Memory B cell (primary cell): ENCODE results near the gene TNFAIP3.
"Not testable (repeated sequence)": the region's sequence is repeated elsewhere in the genome, so short reads cannot be mapped to it uniquely, and the experiment has no call there.

Source experiments
- ATAC-seq: fragments of 150-1000 bp; cut with Tn5 transposase; 2 replicates; pipeline ENCODE4 v1.10.0; 2021; ENCODE audit warnings: low read depth, mild to moderate bottlenecking, moderate library complexity
- DNase-seq, 2 donors: peaks; one replicate each; pipeline ENCODE4 v3.0.0; 2022; ENCODE audit warnings: low spot score in 2 of 2
- H3K27ac Mint-ChIP-seq: one replicate; pipeline ENCODE4 v1.8.0; 2022; ENCODE audit warnings: mild to moderate bottlenecking, moderate library complexity, mixed read lengths
- H3K27me3 Mint-ChIP-seq: one replicate; pipeline ENCODE4 v1.8.0; 2022; ENCODE audit warnings: mixed read lengths
- H3K36me3 Mint-ChIP-seq: one replicate; pipeline ENCODE4 v1.8.0; 2022; ENCODE audit warnings: mild to moderate bottlenecking, mixed read lengths
- H3K4me1 Mint-ChIP-seq: one replicate; pipeline ENCODE4 v1.8.0; 2022; ENCODE audit warnings: mixed read lengths
- H3K4me3 Mint-ChIP-seq: one replicate; pipeline ENCODE4 v1.8.0; 2022; ENCODE audit warnings: mild to moderate bottlenecking, moderate library complexity, mixed read lengths
- H3K9me3 Mint-ChIP-seq: one replicate; pipeline ENCODE4 v1.8.0; 2022; ENCODE audit warnings: mixed read lengths

Gene TNFAIP3

GRCh38 chr6:137882225-137882961 lies 15.3 kb downstream of the TNFAIP3 start:
- Mint-ChIP-seq H3K4me3 (no peak overlapping the region), H3K4me1 (peaks cover 10% of the 10 kb centered on the region), H3K27me3 (no peaks in the 10 kb centered on the region), H3K27ac (peak overlapping the region; percentile 77), H3K9me3 (no peaks in the 10 kb centered on the region), H3K36me3 (peaks cover 33% of the 10 kb centered on the region)
- peak; percentile 45 for ATAC-seq
- no peak for DNase-seq

DNA sequence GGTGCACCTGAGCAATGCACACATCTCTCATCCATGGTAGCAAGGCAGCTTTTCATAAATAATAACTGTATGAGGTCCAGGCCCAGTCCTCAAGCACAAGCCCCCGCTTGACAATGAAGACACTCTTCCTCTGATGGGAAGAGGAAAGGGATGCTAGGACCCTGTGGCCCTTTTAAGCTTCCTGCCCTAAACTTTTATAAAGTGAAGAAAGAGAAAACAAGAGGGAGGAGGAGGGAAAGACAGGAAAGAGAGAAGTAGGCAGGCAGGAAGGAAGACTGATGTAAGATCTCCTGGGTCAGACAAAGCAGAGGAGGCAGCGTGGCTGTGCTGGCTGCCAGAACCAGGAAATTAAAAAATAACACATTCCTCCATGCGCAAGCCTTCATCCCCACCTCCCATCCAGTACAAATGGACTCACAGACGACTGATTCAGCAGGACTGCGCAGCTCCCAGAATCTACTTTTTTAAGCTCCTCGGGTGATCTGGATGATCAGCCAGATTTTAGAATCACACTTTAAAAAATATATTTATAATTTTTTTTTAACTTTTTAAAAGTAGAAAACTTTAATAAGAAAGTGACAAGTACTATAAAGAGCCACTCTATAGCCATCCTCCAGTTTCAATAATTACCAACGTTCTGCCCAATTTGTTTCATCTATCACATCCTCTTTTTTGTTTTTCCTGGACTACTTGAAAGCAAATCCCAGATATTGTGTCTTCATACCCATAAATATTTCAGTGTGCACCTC lies 16.5 kb downstream of the TNFAIP3 start:
- no peak for DNase-seq
- ATAC-seq: no peak
- Mint-ChIP-seq H3K27me3 (no peaks in the 10 kb centered on the region), H3K36me3 (peaks cover 29% of the 10 kb centered on the region), H3K9me3 (peaks cover 4% of the 10 kb centered on the region), H3K4me3 (peak overlapping the region; percentile 50), H3K27ac (peak overlapping the region; percentile 79), H3K4me1 (peaks cover 10% of the 10 kb centered on the region)

GRCh38 chr6:137884149-137884909 lies 17.3 kb downstream of the TNFAIP3 start:
- Mint-ChIP-seq H3K36me3 (peaks cover 30% of the 10 kb centered on the region), H3K4me3 (no peak overlapping the region), H3K4me1 (peaks cover 10% of the 10 kb centered on the region), H3K27ac (peak overlapping the region; percentile 79), H3K9me3 (peaks cover 7% of the 10 kb centered on the region), H3K27me3 (no peaks in the 10 kb centered on the region)
- no peak for ATAC-seq
- DNase-seq: no peak

- not testable (repeated sequence) for H3K4me1 Mint-ChIP-seq, H3K27me3 Mint-ChIP-seq, H3K9me3 Mint-ChIP-seq, ATAC-seq, DNase-seq, H3K4me3 Mint-ChIP-seq
- H3K27ac Mint-ChIP-seq: peak overlapping the region; percentile 79
- peaks cover 28% of the 10 kb centered on the region for H3K36me3 Mint-ChIP-seq
Observed at GRCh38 chr6:137884910-137885229, 17.8 kb downstream of the TNFAIP3 start.

DNA sequence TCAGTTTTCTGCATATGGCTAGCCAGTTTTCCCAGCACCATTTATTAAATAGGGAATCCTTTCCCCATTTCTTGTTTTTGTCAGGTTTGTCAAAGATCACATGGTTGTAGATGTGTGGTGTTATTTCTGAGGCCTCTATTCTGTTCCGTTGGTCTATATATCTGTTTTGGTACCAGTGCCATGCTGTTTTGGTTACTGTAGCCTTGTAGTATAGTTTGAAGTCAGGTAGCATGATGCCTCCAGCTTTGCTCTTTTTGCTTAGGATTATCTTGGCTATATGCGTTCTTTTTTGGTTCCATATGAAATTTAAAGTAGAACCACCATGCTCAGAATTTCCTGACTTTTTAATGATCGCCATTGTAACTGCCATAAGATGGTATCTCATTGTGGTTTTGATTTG lies 19.2 kb downstream of the TNFAIP3 start:
- peaks cover 26% of the 10 kb centered on the region for H3K36me3 Mint-ChIP-seq
- H3K4me3 Mint-ChIP-seq, H3K9me3 Mint-ChIP-seq, H3K27me3 Mint-ChIP-seq, DNase-seq, H3K27ac Mint-ChIP-seq, H3K4me1 Mint-ChIP-seq, ATAC-seq: not testable (repeated sequence)

DNA sequence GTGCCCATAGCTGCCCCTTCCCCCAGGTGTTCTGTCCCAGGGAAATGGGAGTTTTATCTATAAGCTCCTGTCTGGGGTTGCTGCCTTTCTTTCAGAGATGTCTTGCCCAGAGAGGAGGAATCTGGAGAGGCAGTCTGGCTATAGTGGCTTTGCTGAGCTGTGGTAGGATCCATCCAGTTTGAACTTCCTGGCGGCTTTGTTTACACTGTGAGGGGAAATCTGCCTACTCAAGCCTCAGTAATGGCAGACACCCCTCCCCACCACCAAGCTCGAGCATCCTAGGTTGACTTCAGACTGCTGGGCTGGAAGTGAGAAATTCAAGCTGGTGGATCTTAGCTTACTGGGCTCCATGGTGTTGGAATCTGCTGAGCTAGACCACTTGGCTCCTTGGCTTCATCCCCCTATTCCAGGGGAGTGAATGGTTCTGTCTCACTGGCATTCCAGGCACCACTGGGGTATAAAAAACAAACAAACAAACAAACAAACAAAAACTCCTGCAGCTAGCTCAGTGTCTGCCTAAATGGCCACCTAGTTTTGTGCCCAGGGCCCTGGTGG lies 24.0 kb downstream of the TNFAIP3 start:
- Mint-ChIP-seq H3K9me3 (peaks cover 7% of the 10 kb centered on the region), H3K27me3 (no peaks in the 10 kb centered on the region), H3K4me1 (no peaks in the 10 kb centered on the region), H3K4me3 (no peak overlapping the region), H3K27ac (no peak overlapping the region), H3K36me3 (peaks cover 13% of the 10 kb centered on the region)
- ATAC-seq (no peak), DNase-seq (no peak)

- Mint-ChIP-seq H3K4me1 (no peaks in the 10 kb centered on the region), H3K9me3 (peaks cover 7% of the 10 kb centered on the region), H3K27me3 (no peaks in the 10 kb centered on the region), H3K36me3 (peaks cover 9% of the 10 kb centered on the region), H3K27ac (no peak overlapping the region), H3K4me3 (no peak overlapping the region)
- DNase-seq: no peak
- no peak for ATAC-seq
Observed at GRCh38 chr6:137892271-137892708, 25.2 kb downstream of the TNFAIP3 start.

GRCh38 chr6:137893181-137893580 lies 26.1 kb downstream of the TNFAIP3 start:
- no peaks in the 10 kb centered on the region for H3K27me3 Mint-ChIP-seq
- H3K4me1 Mint-ChIP-seq: no peaks in the 10 kb centered on the region
- ATAC-seq (no peak), DNase-seq (no peak)
- H3K9me3 Mint-ChIP-seq: peaks cover 7% of the 10 kb centered on the region
- H3K4me3 Mint-ChIP-seq: no peak overlapping the region
- no peak overlapping the region for H3K27ac Mint-ChIP-seq
- H3K36me3 Mint-ChIP-seq: peaks cover 8% of the 10 kb centered on the region

- no peaks in the 10 kb centered on the region for H3K4me1 Mint-ChIP-seq
Observed at GRCh38 chr6:137893726-137894125, 26.7 kb downstream of the TNFAIP3 start.

DNA sequence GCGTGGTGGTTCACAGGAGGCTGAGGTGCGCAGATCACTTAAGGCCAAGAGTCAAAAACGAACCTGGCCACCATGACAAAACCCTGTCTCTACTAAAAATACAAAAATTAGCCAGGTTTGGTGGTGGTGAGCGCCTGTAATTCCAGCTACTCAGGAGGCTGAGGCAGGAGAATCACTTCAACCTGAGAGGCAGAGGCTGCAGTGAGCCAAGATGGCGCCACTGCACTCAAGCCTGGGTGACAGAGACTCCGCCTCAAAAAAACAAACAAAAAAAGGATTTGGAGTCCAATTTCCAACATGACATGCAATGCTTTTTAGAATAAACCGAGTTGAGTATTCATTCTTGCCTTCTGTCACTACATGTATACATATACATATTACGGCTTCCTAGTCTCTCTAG lies 27.3 kb downstream of the TNFAIP3 start:
- not testable (repeated sequence) for H3K27me3 Mint-ChIP-seq, ATAC-seq, DNase-seq, H3K9me3 Mint-ChIP-seq, H3K4me3 Mint-ChIP-seq, H3K36me3 Mint-ChIP-seq, H3K4me1 Mint-ChIP-seq, H3K27ac Mint-ChIP-seq

More at GRCh38 chr6:137893726-137894125, 26.7 kb downstream of the TNFAIP3 start:
- Mint-ChIP-seq H3K4me3 (no peak overlapping the region), H3K27ac (no peak overlapping the region), H3K36me3 (peaks cover 5% of the 10 kb centered on the region), H3K27me3 (no peaks in the 10 kb centered on the region), H3K9me3 (peaks cover 2% of the 10 kb centered on the region)
- DNase-seq (no peak), ATAC-seq (no peak)

GRCh38 chr6:137894779-137895385 lies 27.8 kb downstream of the TNFAIP3 start:
- DNase-seq: no peak
- H3K27ac Mint-ChIP-seq: no peak overlapping the region
- no peaks in the 10 kb centered on the region for H3K4me1 Mint-ChIP-seq
- H3K36me3 Mint-ChIP-seq: peaks cover 2% of the 10 kb centered on the region
- H3K9me3 Mint-ChIP-seq: no peaks in the 10 kb centered on the region
- ATAC-seq: no peak
- no peak overlapping the region for H3K4me3 Mint-ChIP-seq
- no peaks in the 10 kb centered on the region for H3K27me3 Mint-ChIP-seq

GRCh38 chr6:137896647-137897046 lies 29.6 kb downstream of the TNFAIP3 start:
- ATAC-seq (no peak), DNase-seq (no peak)
- no peaks in the 10 kb centered on the region for H3K9me3 Mint-ChIP-seq
- no peaks in the 10 kb centered on the region for H3K4me1 Mint-ChIP-seq
- H3K27me3 Mint-ChIP-seq: no peaks in the 10 kb centered on the region
- H3K4me3 Mint-ChIP-seq: no peak overlapping the region
- no peaks in the 10 kb centered on the region for H3K36me3 Mint-ChIP-seq
- H3K27ac Mint-ChIP-seq: peak overlapping the region; percentile 35

DNA sequence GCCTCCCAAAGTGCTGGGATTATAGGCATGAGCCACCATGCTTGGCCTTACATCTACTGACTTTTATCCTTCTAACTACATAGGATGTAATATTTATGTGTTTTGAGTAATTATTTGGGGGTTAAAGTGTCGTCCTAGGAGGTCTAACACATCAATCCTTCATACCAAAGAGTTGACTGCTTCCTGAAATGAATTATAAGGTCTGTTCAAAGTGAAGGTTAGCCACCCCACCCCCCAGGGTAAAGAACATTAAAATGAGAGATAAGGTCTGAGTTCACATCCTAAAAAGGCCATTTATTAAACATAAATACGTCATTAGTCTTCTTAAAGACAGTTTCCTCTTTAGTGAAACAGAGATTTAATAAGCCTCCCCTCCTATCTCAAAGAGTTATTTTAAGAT lies 33.8 kb downstream of the TNFAIP3 start:
- H3K36me3 Mint-ChIP-seq: no peaks in the 10 kb centered on the region
- H3K27ac Mint-ChIP-seq: no peak overlapping the region
- DNase-seq (no peak), ATAC-seq (no peak)
- no peaks in the 10 kb centered on the region for H3K27me3 Mint-ChIP-seq
- peaks cover 9% of the 10 kb centered on the region for H3K4me1 Mint-ChIP-seq
- H3K9me3 Mint-ChIP-seq: no peaks in the 10 kb centered on the region
- no peak overlapping the region for H3K4me3 Mint-ChIP-seq
